ENCODE measurements around the gene EDIL3.

Gene EDIL3

DNA sequence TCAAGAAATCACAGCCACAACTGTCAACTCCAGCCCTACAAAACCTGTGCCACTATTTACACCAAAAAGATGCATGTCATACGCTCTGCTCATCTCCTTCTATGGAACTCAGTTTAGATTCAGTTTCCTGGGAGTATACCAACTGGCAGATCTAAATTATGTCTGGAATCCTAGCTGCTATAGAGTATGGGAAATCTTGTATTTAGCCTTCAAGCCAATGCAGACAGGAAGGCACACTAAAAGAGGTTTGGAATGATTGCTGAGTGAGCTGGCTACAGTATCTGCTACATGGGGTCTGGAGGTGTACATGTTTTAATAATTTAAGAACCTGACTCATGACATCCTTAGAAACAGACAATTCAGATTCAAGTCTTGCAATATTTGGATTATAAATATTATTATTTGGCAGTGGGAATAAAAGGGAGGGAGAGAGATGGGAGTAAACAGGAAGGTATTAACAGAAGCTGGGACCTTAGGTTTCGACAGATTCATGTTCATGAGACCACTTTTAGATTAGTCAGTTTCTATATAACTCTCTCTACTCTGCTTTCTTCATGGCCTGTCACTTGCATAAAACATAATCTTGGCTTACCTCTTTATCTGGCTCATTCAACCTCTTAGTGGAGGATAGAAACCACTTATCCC lies 485.2 kb downstream of the EDIL3 start:
- no peaks in the 10 kb centered on the region for H3F3A ChIP-seq (ENCODE audit: control insufficient read depth, insufficient read depth)
- H3K36me3 ChIP-seq (ENCODE audit: control insufficient read depth, low read length): no peaks in the 10 kb centered on the region
- H3K4me3 ChIP-seq (ENCODE audit: low read length): no peak overlapping the region
- no peaks in the 10 kb centered on the region for H3K9me2 ChIP-seq (replicated peaks; ENCODE audit: control insufficient read depth, low read length)
- TF ChIP-seq, protein P1, sequence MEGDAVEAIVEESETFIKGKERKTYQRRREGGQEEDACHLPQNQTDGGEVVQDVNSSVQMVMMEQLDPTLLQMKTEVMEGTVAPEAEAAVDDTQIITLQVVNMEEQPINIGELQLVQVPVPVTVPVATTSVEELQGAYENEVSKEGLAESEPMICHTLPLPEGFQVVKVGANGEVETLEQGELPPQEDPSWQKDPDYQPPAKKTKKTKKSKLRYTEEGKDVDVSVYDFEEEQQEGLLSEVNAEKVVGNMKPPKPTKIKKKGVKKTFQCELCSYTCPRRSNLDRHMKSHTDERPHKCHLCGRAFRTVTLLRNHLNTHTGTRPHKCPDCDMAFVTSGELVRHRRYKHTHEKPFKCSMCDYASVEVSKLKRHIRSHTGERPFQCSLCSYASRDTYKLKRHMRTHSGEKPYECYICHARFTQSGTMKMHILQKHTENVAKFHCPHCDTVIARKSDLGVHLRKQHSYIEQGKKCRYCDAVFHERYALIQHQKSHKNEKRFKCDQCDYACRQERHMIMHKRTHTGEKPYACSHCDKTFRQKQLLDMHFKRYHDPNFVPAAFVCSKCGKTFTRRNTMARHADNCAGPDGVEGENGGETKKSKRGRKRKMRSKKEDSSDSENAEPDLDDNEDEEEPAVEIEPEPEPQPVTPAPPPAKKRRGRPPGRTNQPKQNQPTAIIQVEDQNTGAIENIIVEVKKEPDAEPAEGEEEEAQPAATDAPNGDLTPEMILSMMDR (IDR thresholded peaks at IDR 0.05; ENCODE audit: low read depth, low read length, poor library complexity, severe bottlenecking): no peak
- no peak for TF ChIP-seq EZH2phosphoT487 (IDR thresholded peaks at IDR 0.05; ENCODE audit: borderline replicate concordance, low read length)
- no peak overlapping the region for H3K27ac ChIP-seq (ENCODE audit: low read depth, low read length)
- H4K20me1 ChIP-seq (ENCODE audit: control insufficient read depth, insufficient read depth, low read depth, low read length): no peaks in the 10 kb centered on the region
- no peaks in the 10 kb centered on the region for H3K27me3 ChIP-seq (ENCODE audit: control insufficient read depth, low read length)
- no peaks in the 10 kb centered on the region for H3K4me1 ChIP-seq (ENCODE audit: control insufficient read depth, low read length)
- no peaks in the 10 kb centered on the region for H3K9me3 ChIP-seq (ENCODE audit: control insufficient read depth, insufficient read depth, low read length)
- H3K79me2 ChIP-seq (ENCODE audit: control insufficient read depth, low read length): no peaks in the 10 kb centered on the region
- H3K4me2 ChIP-seq (ENCODE audit: low read length): no peak overlapping the region

DNA sequence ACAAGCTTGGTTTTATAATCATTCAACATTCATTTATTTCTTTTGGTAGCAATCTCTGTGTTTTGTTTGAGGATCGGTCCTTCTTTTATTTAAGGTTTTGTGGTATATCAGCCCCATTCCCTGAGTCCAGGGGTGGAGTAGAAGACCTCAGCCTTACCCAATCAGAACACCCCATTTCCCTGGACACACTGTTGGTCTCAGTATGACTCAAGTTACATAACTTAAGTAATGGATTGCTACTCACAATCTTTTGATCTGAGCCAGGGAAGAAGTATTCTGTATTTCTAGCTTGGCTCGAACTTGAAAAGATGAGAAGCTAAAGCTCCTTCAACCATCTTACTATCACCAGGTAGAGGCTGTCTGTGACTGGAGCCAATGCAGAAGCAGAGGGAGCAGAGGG lies 488.8 kb downstream of the EDIL3 start:
- no peak overlapping the region for H3K4me2 ChIP-seq (ENCODE audit: low read length)
- no peaks in the 10 kb centered on the region for H3K79me2 ChIP-seq (ENCODE audit: control insufficient read depth, low read length)
- H3K4me3 ChIP-seq (ENCODE audit: low read length): no peak overlapping the region
- H3K27me3 ChIP-seq (ENCODE audit: control insufficient read depth, low read length): no peaks in the 10 kb centered on the region
- no peaks in the 10 kb centered on the region for H3K36me3 ChIP-seq (ENCODE audit: control insufficient read depth, low read length)
- no peaks in the 10 kb centered on the region for H3K9me3 ChIP-seq (ENCODE audit: control insufficient read depth, insufficient read depth, low read length)
- H3F3A ChIP-seq (ENCODE audit: control insufficient read depth, insufficient read depth): no peaks in the 10 kb centered on the region
- TF ChIP-seq, protein P1 (IDR thresholded peaks at IDR 0.05; ENCODE audit: low read depth, low read length, poor library complexity, severe bottlenecking): no peak
- no peak for TF ChIP-seq EZH2phosphoT487 (IDR thresholded peaks at IDR 0.05; ENCODE audit: borderline replicate concordance, low read length)
- H3K9me2 ChIP-seq (replicated peaks; ENCODE audit: control insufficient read depth, low read length): no peaks in the 10 kb centered on the region
- no peaks in the 10 kb centered on the region for H4K20me1 ChIP-seq (ENCODE audit: control insufficient read depth, insufficient read depth, low read depth, low read length)
- no peak overlapping the region for H3K27ac ChIP-seq (ENCODE audit: low read depth, low read length)
- no peaks in the 10 kb centered on the region for H3K4me1 ChIP-seq (ENCODE audit: control insufficient read depth, low read length)

DNA sequence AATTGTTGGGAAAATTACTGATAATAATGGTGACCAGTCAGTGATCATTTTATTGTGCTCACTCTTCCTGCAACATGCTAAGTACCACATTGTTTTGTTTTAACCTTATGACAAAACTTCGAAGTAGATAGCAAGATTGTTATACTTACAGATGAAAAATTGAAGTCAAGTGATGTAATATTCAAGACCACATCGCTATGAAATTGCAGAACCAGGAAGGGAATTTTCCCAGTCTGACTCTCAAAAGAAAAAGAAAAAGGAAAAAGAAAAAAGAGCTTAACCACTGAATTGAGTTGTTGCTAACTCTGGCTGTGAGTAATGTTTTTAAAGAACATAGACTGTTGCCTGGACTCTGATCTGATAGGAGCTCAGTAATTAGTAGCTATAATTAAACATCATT lies 493.4 kb downstream of the EDIL3 start:
- H3K4me2 ChIP-seq (ENCODE audit: low read length): no peak overlapping the region
- no peaks in the 10 kb centered on the region for H3K79me2 ChIP-seq (ENCODE audit: control insufficient read depth, low read length)
- H3F3A ChIP-seq (ENCODE audit: control insufficient read depth, insufficient read depth): no peaks in the 10 kb centered on the region
- H3K27me3 ChIP-seq (ENCODE audit: control insufficient read depth, low read length): no peaks in the 10 kb centered on the region
- H3K9me2 ChIP-seq (replicated peaks; ENCODE audit: control insufficient read depth, low read length): no peaks in the 10 kb centered on the region
- TF ChIP-seq, protein P1 (IDR thresholded peaks at IDR 0.05; ENCODE audit: low read depth, low read length, poor library complexity, severe bottlenecking): no peak
- H3K4me3 ChIP-seq (ENCODE audit: low read length): no peak overlapping the region
- H3K4me1 ChIP-seq (ENCODE audit: control insufficient read depth, low read length): no peaks in the 10 kb centered on the region
- H3K27ac ChIP-seq (ENCODE audit: low read depth, low read length): no peak overlapping the region
- no peaks in the 10 kb centered on the region for H3K9me3 ChIP-seq (ENCODE audit: control insufficient read depth, insufficient read depth, low read length)
- no peaks in the 10 kb centered on the region for H4K20me1 ChIP-seq (ENCODE audit: control insufficient read depth, insufficient read depth, low read depth, low read length)
- no peaks in the 10 kb centered on the region for H3K36me3 ChIP-seq (ENCODE audit: control insufficient read depth, low read length)

Measured in DOHH2 (cell line).